Stimulated activated CD8-positive, alpha-beta memory T cell treated with anti-CD3 and anti-CD28 coated beads, Interleukin-4, amount 100 ng/mL, for 24 hours (primary cell): ENCODE results near the gene GDF7.
A peak's percentile ranks its signal among the peaks of the same experiment; 100 is the strongest.

Experiments used
- DNase-seq: peaks from one replicate; pipeline ENCODE4 v3.0.0-alpha.2; 2020; ENCODE audit warnings: low read depth

Gene GDF7

GRCh38 chr2:20661421-20662307 lies 5.3 kb upstream of the GDF7 start:
- peak; percentile 39 for DNase-seq

GRCh38 chr2:20662308-20662937 lies 4.5 kb upstream of the GDF7 start:
- DNase-seq: no peak

- DNase-seq: no peak
Observed at GRCh38 chr2:20663196-20664070, 3.5 kb upstream of the GDF7 start.

- no peak for DNase-seq
Observed at GRCh38 chr2:20664071-20664390, 2.9 kb upstream of the GDF7 start.

GRCh38 chr2:20664431-20665242 lies 2.3 kb upstream of the GDF7 start:
- DNase-seq: no peak

GRCh38 chr2:20665243-20666004 lies 1.5 kb upstream of the GDF7 start:
- no peak for DNase-seq

- no peak for DNase-seq
Observed at GRCh38 chr2:20666005-20666303, 990 bp upstream of the GDF7 start.

- DNase-seq: no peak
Observed at GRCh38 chr2:20667151-20667530, 197 bp downstream of the GDF7 start.

- no peak for DNase-seq
Observed at GRCh38 chr2:20667531-20668401, 822 bp downstream of the GDF7 start.

- DNase-seq: no peak
Observed at GRCh38 chr2:20668451-20668850, 1.5 kb downstream of the GDF7 start.

- DNase-seq: no peak
Observed at GRCh38 chr2:20668871-20669475, 2.0 kb downstream of the GDF7 start.

GRCh38 chr2:20669562-20670314 lies 2.8 kb downstream of the GDF7 start:
- DNase-seq: no peak

- DNase-seq: no peak
Observed at GRCh38 chr2:20670315-20671035, 3.5 kb downstream of the GDF7 start.

GRCh38 chr2:20671036-20671735 lies 4.2 kb downstream of the GDF7 start:
- no peak for DNase-seq

- DNase-seq: no peak
Observed at GRCh38 chr2:20671736-20672080, 4.8 kb downstream of the GDF7 start.

- DNase-seq: no peak
Observed at GRCh38 chr2:20672201-20672951, 5.4 kb downstream of the GDF7 start.

- DNase-seq: no peak
Observed at GRCh38 chr2:20673686-20674308, 6.9 kb downstream of the GDF7 start.
